Activated CD4-positive, CD25-positive, alpha-beta regulatory T cell treated with anti-CD3 and anti-CD28 coated beads, Interleukin-2, amount 50 U/mL, for 16 hours (primary cell): Measurements from ENCODE around the gene SMURF1.

Experiments used
- DNase-seq: peaks from one replicate; pipeline ENCODE4 v3.0.0-alpha.2; 2020; ENCODE audit warnings: low read depth, low spot score

SMURF1 gene

DNA sequence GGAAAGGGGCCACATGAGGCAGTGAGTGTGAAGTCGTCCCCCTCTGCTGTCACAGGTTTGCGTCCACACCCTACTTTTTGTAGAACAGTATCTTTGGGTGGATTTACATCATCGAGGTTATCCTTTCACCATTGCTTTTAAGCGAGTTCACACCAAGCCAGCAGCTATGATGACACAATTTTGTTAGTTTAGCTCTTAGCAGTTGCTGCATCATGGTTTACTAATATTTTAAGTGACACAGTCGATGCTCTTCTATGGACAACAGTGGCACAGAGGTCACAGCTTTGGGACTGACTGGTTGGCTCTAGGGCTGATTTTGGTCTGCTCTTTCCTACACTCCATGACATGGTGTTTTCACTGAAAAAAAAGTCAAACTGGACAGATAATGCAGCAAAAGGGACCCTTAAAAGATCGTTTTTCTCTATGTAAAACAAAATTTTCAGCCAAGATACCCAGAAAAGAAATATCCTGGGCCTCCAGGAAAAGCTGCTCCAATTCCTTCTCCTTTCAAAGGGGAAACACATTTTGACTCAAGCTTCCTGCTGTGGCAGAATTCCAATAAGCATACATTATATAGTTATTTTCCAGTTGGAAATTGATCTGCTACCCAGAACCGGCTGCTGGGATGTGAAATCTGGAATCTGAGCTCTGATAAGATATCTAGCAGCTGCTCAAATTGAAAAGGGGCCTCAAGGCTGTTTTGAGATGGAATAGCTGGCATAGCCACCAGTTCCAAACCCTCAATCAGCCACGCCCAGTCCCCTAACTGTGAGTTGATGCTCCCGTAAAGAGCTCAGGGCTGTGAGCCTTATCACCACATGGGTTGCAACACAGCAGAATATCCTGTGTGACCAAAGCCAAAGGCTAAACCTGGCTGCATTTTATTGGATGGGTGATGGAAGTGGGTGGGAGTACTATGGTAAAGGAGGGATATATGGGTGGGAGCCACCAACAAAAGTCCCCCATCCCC lies 114.2 kb downstream of the SMURF1 start:
- no peak for DNase-seq

DNA sequence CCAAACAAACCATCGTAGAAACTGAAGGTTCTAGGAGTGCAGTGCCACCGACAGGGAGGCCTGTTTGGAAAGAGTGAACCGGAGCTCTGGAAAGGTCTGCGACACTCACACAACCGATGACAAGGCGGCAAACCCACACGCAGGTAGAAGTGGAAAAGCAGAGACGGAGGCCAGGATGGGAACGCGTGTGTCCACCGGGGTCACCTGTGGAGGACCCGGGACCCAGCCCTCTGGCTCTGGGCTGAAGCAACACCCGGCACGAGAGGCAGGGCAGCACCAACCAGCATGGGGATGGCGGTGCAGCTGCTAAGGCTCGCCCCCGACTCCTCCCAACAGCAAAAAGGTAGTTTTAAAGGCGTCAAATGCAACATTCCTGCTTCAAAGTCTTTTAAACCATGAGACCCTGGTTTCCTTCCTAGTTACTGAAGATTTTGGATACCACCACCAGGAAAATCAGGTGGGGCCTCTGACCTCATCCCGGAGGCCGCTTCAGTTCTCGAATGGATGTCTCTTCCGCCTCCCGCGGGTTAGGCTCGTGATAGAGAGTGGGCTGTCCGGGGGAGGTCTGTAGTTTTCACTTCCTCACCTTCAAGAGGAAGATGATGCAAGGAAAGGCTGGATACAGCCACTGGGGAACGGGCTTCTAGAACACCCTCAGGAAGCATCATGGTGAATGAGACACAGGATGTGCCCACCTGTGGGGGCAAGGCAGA lies 115.5 kb downstream of the SMURF1 start:
- DNase-seq = no peak

DNA sequence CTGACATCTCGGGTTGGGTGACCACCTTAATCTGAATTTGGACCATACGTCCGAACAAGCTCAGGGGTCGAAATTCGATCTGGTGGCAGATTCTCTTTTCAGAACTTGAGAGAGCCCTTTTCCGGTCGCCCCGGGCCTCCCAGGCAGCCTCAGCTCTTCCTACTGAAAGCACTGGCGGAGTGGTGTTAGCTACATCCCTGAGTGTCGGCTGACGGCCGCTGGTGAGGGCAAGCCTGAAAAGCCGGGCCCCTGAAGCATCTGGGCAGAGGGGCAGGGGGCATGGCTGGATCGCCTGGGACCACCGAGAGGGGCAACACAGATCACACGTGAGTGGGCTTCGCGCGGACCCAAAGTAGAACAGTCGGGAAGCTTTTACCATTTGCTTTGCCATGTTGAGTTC lies 116.1 kb downstream of the SMURF1 start:
- DNase-seq = no peak

DNA sequence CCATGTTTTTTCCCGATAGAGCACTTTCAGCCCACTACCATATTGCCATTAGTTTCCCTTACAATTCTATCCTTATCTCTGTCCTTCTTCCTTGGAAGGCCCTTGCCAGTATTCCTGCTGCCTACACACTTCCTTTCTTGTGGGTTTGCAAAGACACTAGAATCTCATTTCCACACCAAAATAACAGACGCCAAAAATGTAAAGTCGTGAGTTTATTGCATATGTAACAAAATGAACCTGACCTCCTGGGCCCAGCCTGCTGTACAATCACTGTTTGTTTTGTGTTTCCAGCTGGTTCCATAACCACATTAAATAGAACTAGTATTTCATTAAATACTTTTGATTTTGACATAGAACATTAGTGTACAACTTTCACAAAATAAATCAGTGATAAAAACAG lies 116.7 kb downstream of the SMURF1 start:
- no peak for DNase-seq

DNA sequence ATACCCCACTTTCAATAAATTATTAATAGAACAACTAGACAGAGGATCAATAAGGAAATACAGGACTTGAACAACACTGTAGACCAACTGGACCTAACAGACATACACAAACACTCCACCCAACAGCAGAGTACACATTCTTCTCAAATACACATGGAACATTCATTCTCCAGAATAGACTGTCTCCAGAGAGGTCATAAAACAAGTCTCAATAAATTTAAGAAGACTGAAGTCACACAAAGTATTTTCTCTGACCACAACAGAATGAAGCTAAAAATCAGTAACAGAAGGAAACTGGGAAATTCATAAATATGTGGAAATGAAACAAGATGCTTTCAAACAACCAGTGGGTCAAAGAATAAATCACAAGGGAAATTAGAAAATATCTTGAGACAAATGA lies 119.8 kb downstream of the SMURF1 start:
- no peak for DNase-seq

DNA sequence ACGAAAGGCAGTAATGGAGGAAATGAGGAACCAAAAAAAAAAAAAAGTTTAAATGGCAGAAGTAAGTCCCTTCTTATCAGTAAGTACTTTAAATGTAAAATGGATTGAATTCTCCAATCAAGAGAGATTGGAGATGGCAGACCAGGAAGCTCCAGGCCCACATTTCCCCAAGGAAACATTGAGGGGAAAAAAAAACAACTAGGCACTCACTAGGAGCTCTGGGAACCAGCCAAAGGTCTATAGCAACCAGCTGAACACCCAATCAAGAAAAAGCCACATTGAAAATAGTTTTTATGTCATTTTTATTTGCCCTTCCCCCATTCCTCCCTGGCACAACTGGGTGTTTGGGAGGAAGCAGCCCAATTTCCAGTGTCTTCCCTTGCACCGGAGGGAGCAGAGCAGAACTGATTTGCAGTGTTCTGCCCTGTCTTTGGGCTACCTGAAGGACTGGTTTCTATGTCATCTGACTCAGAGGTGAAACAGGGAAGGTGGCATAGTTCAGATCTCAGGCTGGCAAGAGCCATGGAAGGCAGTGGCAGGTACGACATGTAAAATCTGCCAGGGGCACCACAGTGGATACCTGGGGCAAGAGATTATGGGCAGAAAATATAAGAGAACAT lies 121.9 kb downstream of the SMURF1 start:
- no peak for DNase-seq

DNA sequence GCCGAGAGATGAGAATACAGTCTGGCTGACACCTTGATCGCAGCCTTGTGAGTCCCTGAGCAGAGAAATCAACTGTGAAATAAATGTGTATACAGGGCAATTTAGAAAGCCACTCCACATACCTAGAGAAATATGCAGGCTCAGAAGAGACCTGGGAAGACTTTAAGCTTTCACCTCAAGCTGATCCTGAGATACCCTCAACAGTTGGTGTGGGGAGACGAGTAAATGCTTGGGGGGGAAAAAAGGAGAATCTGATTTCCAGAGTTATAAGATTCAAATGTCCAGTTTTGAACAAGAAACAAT lies 123.5 kb downstream of the SMURF1 start:
- DNase-seq = no peak

DNA sequence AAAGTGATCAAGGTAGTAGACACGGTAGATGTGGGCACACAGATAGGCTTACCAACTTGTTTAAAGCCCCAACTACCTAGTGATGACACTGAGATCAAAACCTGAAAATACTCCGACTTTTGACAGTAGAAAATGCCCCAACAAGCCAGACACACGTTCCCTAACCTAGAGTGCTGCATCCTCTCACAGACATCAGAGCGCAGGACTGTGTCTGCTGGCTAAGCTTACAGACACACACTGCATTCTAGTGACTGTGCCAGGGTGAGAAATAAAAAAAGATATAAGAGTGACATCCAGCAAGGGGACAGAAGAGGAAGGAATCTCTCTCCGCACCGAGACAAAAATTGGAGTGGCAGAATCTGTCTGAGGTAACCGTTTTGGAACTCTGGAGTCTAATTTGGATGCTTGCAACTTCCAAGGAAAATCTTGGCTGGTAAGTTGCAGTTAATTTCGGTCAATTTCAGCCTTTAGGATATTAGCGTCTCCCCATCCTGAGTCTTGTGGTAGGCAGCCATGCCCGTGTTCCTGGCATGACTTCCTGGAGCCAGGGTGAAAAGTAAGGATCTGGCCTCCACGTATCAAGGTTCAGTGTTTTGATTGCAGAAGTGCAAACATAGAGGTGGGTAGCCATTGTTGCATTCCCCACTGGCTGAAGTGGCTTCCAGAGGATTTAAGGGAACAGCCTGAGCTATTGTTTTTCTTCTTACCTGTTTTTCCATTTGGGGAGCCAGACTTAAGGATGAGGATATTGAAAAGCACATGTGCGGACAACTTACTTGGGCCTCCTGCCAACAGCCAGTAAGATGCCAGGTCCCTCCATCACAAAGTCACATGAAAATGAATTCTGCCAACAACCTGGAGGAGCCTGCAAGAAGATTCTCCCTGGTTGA lies 124.1 kb downstream of the SMURF1 start:
- DNase-seq = no peak

DNA sequence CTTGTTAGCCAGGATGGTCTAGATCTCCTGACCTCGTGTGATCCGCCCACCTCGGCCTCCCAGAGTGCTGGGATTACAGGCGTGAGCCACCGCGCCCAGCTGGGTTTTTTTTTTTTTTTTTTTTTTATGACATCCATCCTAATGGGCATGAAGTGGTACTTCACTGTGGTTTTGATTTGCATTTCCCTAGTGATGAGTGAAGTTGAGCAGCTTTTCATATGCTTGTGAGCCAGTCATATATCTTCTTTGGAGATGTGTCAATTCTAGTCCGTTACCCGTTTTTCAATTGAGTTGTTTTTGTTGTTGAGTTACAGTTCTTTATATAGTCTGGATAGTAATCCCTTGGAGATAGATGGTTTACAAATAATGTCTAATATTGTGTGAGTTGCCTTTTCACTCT lies 127.7 kb downstream of the SMURF1 start:
- DNase-seq = no peak

DNA sequence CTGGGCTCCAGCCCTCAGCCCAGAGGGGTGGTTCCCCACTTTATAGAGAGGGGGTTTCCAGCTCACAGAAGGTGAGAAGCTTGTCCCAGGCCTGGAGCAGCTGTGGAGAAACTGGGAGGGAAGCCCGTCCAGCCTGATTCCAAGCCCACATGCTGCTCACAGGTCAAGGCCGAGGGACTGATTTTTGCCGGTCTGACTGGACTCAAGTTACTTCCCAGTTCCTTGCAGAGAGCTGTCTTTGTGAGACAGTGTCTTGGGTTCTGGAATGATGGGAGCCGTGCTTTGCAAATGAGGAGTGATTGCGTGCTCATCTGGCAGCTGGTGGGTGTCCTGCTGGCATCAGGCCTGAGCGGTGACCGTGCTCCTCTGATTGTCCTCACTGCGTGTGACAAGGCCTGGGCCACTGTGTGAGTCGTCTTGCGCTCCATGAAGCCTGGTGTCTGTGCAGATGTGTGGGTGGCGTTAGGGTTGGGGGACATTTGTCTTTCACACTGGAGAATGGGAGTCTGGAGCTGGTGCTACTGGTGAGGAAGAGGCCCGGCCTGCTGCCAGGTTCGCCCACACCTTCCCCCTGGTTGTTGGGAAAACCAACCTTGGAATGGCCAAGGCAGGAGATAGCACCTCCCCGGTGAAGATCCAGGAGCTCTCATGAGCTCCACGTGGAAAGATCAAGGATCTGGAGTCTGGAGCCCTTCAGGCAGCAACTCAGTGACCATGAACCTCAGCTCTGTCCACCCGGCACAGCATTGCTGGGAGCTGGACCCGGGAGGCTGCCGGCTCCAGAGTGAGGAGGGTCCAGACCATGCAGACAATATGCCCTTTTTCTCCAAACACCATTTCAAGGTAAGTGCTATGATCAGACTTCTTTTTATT lies 129.6 kb downstream of the SMURF1 start:
- no peak for DNase-seq

DNA sequence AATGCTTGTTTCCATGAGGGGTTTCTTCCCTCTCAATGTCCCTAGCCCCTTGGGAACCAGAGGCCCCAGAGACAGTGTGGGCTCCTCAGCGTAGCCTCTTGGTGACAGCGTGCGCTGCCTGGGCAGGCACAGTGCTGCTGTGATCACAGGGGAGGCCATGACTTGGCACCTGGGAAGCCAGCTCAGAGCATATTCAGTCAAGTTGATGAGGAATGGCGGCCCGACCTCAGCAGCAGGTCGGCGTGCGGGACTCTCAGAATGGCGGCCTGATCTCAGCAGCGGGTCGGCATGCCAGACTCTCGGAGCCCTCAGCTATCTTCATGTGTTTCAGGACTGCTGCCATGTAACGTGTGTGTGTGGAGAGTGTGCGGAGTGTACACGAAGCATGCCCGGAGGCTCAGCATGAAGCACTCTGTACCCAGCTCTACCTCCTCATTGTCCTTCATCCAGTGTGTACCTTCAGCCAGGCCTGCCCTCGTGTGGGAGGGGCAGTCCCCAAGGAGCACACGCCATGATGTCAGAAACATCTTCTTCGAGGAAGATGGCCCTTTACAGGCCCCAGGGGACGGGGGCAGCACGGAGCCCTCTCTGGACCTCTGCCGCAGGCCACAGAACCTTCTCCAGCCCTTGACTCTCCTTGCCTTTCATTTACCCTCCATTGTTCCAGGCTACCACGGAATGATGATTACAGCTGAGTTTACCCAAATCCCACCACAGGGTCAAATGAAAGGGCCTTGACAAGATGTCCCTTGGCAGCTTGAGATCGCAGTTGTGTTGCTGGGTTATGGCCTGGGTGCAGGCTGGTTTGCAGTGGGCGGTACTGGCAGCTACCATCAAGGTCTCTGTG lies 130.4 kb downstream of the SMURF1 start:
- no peak for DNase-seq

DNA sequence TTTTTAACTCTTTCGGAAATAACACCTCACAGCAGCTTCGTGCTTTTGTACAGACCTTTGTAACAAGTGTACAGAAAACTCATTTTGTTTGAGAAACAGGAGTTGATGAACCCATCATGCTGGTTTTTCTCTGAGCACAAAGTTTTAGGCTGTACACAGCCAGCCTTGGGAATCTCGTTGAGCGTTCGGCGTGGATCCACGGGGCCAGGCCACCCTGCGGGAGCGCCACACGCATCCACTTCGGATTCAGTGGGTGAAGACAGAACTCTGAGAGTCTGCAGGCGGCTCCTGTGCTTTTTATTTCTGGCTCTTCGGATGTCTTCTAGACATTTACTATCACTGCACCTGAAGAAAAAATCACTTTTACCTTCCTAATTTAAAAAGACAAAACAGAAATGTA lies 131.2 kb downstream of the SMURF1 start:
- DNase-seq = no peak

DNA sequence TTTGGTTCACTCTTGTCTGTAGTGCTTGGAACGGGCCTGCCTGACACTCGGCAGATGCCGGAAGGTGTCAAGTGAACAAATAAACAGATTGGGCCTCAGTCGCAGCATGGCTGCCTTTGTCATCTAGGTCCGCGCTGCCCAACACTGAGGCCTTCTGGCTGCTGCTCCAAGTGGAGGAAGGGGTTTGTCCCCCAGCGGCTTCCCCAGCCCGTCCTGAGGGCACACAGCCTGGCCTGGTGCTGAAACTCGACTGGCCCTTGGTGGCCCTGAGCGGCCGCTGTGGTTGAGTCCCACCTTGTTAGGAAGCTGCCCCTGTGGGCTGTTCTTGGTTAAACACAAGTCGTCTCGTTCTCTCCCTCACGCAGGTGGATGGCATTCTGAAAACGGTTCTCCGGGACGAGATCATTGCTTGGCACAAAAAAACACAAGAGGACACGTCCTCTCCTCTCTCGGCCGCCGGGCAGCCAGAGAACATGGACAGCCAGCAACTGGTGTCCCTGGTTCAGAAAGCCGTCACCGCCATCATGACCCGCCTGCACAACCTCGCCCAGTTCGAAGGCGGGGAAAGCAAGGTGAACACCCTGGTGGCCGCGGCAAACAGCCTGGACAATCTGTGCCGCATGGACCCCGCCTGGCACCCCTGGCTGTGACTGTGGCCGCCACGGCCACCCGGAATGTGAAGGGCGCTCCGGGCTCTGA lies 132.1 kb downstream of the SMURF1 start:
- no peak for DNase-seq

DNA sequence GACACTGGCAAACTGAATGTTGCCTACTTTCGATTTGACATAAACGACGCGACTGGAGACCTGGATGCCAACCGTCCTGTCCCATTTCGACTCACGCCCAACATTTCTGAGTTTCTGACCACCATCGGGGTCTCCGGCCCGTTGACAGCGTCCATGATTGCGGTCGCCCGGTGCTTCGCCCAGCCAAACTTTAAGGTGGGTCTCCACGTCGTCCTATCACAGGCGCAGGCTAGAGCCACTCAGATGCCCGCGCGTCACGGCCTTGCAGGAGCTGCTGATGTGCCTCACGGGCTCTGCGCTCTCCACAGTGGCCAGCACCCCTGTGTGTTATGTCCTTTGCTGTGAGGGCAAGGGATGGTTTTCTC lies 132.6 kb downstream of the SMURF1 start:
- DNase-seq = no peak

DNA sequence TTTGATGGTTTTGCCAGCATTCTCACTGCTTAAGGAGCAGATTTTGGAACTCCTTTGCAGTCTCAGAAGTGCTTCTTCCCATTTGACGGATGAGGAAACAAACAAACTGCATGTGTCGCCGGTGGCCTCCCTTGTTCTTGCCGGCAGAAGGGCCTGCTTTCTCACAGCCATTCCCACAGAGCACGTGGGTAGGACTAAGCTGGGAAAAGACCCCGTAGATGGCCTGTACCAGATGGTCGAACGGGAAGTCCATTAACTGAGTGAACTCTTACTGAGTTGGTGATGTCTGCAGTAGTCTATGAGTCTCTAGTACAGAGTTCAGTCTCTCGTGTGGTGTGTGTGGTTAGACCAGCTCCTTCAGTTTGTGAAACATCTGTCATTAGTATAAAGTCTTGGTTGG lies 133.6 kb downstream of the SMURF1 start:
- no peak for DNase-seq

DNA sequence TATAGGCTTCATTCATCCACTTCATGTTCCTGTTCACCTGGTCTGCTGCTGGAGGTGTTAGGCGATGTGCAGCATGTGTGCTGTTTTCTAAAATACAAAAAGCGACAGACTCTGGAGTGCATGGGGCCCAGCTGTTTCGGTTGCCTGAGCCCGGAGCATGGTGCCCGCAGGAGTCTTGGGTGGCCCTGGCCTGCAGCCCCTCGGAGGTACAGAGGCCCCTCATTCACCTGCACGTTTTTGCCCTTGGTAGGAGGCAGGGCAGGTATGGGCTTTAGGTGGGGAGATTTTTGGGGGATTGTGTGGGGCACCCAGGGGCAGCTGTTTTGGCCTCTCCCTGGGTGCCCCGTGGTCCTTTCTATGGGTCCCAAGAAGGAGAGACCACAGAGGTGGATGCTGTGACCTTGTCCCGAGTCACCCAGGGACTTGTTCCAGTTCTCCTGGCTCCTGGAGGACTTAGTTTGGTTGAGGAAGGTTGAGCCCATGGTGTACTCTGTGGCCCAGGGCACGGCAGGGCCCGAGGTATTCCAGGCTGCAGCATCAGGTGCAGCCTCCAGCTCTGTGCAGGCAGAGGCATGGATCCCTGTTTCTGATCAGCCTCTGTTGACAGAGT lies 134.9 kb downstream of the SMURF1 start:
- no peak for DNase-seq

DNA sequence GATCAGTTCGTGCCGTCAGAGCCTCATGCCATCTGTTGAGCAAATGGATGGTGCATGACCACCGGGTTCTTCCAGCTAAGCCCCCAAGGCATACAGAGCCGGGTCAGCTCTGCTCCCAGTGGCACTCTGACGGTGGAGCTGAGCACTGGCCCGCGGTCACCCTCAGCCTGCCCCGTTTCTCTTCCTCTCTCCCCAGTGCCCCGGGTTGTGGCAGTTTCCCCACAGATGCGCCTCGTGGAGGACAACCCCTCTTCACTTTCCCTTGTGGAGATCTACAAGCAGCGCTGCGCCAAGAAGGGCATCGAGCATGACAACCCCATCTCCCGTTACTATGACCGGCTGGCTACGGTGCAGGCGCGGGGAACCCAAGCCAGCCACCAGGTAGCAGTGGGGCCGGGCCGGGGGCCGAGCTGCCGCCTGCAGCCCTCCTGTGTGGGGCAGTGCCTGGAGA lies 135.7 kb downstream of the SMURF1 start:
- no peak for DNase-seq

DNA sequence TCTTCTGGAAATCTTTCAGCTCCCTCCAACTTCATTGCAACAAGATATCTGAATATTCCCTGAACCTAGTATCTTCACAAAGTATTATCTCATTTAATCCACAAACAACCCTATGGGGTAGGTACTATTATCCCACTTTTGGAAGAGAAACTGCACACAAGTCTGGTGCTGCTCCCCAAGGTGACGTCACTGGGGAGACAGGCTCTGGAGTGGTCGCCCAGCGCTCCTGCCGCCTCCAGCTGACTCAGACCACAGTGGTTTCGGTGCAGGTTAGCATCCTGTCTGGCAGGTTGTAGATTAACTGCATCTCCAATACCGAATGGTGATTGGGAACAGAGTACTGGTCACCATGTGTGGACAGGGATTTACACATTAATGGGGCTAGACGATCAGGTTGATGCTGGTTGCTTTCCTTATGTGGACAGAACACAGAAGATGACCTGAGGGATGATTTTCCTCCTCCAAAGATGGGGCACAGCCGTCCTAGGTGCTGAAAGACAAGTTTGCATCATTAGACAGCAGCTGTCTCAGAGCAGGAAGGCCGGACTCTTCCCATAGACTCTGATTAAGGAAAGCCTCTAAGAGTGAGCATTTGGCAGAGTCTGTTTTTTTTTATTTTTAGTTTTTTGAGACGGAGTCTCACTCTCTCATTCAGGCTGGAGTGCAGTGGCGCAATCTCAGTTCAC lies 137.0 kb downstream of the SMURF1 start:
- DNase-seq = no peak
